Measurements from ENCODE around the gene COX7A1.

- TF ChIP-seq CTCF (conservative IDR thresholded peaks at IDR 0.05): no peak
- no peak for TF ChIP-seq EZH2 (IDR thresholded peaks at IDR 0.05; ENCODE audit: low read depth)
Measured at GRCh38 chr19:36125557-36125956, 26.7 kb downstream of the COX7A1 start.

Measured in PC-9 (cell line).